Measurements from ENCODE around the gene PRXL2B.
"Not testable (repeated sequence)": the region's sequence is repeated elsewhere in the genome, so short reads cannot be mapped to it uniquely, and the experiment has no call there.

Gene PRXL2B, protein sequence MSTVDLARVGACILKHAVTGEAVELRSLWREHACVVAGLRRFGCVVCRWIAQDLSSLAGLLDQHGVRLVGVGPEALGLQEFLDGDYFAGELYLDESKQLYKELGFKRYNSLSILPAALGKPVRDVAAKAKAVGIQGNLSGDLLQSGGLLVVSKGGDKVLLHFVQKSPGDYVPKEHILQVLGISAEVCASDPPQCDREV

GRCh38 chr1:2586154-2587070 lies at the start of gene PRXL2B:
Gene PRXL2B (plus strand): TSS chr1:2586777. CDS start chr1:2586886, 109 bp downstream.
- DNase-seq (ENCODE audit: low read depth in 2 of 2), result peak; percentile 96 to 97

- DNase-seq (ENCODE audit: low read depth in 2 of 2), result no peak
Measured at GRCh38 chr1:2537784-2538115, 48.8 kb upstream of the PRXL2B start.

- DNase-seq (ENCODE audit: low read depth in 2 of 2), result no peak
Measured at GRCh38 chr1:2538376-2538775, 48.2 kb upstream of the PRXL2B start.

DNA sequence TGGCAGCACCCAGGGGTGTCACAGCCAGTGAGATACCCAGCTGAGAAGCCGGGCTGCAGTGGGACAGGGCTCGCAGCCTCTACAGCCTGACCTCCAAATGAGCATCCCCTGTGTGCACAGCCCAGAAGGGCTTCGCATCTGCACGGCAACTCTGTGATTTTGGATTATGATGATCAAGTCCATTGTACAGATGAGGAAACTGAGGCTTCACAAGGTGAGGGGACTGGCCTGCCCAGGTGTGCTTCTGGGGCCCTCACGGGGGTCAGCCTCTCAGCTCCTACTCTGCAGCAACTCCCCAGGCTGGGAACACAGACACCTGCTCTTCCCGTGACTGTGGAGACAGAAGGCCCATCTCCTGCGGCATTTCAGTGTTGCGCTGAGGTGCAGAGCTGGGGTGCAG lies 47.7 kb upstream of the PRXL2B start:
- no peak for DNase-seq (ENCODE audit: low read depth in 2 of 2)

DNA sequence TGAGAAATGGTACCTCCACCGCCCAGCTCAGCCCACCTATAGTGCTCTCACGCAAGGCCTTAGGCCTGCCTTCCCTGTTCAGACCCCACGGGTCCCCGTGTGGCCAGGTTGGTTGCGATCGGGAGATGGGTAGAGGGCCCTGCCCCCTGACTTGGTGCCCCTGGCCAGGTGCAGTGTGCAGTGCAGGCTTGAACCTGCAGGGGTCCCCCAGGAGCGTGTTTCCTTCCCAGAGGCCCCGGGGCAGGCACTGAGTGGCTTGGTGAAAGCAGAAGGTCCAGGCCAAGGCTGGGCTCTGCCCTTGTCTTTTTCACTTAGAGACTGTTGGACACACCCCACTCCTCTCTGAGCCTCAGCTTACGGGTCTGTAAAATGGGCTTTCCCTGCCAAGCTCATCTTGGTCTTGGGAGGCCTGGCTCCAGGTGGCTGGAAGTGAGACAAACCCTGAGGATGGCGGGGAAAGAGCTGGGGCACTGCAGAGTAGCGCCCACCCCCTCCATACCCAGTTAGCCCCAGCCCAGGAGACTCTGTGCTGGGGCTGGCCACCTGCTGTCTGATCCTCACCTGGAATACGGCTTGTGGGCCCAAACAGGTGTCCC lies 47.2 kb upstream of the PRXL2B start:
- no peak for DNase-seq (ENCODE audit: low read depth in 2 of 2)

DNA sequence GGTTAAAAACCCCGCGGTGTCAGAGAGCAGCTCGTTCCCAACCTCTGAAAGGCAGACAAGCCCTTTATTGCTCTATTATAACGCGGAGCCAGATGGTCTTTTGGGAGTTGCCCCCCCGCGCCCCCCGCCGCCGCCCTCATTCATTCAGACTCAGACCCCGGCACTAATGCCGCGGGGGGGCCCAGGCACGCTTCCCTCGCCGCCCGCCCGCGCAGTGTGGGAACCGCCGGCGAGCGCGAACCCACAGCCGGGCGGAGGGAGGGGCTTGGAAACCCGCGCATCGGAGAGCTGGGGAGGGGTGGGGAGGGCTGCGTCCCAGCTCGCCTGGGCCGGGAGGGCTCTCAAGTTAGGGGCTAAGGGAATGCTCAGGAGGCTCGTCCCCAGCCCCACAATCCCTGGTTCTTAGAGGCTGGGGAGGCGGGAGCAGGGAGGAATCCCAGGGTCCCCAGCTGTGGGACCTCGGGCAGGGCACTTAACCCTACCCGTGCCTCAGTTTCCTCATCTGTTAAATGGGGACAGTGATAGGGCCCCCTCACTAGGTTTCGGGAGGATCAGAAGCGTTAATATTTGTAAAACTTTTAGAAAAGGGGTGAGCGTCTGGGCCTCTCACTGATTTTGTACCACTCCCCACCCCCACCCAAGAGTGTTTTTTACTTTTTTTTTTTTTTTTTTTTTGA lies 45.6 kb upstream of the PRXL2B start:
- DNase-seq (ENCODE audit: low read depth in 2 of 2), result no peak

DNA sequence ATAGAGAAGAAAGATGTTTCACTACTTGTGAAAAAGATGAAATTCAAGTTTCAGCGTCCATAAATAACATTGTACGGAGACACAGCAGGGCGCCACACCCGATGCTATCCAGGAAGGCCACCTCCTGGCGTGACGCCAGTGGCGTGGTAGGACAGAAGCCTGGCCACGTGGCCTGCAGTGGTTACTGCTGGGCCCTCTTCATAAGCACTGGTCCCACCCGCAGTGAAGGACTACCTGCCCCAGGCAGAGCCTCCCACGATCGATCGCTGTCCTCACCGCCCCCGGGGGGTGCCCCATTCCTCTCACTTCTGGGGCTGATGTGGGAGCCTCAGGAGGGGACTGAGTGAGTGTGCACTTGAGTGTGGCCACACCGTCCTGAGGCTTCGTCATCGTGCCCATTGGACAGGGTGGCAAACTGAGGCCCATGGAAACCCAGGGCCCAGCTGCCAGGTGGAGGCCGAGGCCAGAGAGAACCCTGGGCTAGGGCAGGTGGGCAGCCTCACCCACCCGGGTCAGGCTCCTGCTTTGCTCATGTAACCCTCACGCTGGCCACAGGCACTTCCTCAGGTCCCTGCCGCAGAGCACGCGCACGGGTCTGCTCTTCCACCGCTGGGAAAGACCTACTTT lies 44.8 kb upstream of the PRXL2B start:
- no peak for DNase-seq (ENCODE audit: low read depth in 2 of 2)

DNA sequence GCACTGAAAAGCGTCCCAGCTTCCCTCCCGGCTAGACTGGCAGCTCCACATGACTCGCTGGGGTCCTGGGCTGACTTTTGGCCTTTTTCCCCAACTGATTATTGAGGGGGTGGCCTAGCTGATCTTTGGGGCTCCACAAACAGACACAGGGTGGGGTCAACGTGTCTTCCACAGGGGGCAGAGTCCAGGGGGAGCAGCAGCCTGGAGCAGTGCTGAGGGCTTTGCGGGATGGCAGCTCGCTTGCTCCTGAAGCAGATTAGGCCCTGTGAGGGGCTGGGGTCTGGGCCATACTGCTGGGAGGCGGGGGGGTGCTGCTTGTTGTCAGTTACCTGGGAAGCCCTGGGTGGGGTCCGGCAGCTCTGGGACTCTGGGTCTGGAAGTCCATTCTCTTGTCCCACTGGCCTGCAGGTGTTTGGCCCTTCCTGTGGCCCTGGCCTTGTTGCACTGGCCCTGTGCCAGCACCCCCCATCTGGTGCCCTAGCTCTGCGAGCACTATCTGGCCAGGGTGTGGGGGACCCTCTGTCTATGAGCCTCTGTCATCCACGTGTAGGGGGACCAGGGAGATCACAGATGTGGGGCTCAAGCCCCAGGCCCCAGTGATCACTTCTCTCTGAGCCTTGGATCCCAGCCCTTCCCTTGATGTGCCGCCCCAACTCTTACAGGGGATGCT lies 44.2 kb upstream of the PRXL2B start:
- DNase-seq (ENCODE audit: low read depth in 2 of 2), result no peak

DNA sequence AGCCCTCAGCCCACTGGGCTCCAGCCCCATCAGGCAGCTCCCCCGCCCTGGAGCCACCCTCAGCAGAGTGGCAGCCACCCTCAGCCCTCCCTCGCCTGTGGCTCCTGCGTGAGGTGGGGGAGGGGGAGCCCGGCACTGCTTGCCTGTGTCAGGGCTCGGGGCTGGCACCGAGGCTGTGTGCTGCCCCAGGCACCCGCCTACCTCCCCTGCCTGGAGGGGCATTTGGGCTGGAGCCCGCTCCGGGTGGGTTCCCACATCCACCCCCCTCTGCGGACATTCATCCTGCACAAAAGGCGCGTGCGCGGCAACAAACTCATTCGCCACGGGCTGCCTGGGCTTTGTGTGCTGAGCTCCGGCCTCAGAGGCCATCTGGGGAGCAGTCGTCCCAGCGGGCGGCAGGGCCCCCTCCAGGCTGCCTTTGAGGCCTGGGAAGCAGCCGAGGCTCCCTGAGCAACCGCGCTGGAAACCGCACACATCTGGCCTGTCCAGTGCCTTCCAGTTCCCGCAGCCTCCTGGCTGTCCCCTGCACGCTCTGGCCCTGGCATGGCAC lies 43.0 kb upstream of the PRXL2B start:
- no peak for DNase-seq (ENCODE audit: low read depth in 2 of 2)

- no peak for DNase-seq (ENCODE audit: low read depth in 2 of 2)
Measured at GRCh38 chr1:2544093-2544874, 42.3 kb upstream of the PRXL2B start.

DNA sequence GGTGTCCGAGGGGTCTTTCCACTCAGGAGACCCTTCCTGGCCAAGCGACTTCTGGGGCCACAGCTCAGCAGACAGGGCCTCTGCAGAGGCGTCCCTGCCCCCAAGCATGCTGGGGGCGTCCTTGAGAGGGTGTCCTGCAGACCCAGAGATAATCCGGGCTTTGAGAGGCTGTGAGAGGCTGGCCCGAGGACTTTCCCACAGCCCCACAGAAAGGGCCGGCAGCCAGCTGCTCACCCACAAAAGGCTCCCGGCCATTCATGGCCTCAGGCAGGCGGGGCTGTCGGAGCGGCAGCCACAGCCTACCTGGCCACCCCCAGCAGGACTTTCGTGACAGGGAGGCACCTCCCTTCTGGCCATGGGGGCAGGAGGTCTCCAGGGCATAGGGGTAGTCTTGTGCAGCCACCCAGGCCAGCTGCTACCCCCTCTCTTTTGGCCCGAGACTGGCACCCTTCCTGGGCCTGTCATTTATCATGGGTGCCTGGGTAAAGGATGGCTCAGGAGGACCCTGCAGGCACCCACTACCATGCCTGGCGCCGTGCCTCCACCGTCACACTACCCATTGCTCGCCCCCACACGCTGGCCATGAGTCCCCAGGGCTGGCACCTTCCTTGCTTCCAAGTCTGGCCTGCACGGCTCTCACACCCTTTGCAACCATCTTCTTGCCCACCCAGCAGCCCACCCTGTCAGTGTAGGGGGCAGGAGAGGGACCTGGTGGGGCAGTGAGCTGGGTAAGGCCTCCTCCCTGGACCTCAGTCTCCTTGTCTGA lies 41.5 kb upstream of the PRXL2B start:
- DNase-seq (ENCODE audit: low read depth in 2 of 2), result no peak

DNA sequence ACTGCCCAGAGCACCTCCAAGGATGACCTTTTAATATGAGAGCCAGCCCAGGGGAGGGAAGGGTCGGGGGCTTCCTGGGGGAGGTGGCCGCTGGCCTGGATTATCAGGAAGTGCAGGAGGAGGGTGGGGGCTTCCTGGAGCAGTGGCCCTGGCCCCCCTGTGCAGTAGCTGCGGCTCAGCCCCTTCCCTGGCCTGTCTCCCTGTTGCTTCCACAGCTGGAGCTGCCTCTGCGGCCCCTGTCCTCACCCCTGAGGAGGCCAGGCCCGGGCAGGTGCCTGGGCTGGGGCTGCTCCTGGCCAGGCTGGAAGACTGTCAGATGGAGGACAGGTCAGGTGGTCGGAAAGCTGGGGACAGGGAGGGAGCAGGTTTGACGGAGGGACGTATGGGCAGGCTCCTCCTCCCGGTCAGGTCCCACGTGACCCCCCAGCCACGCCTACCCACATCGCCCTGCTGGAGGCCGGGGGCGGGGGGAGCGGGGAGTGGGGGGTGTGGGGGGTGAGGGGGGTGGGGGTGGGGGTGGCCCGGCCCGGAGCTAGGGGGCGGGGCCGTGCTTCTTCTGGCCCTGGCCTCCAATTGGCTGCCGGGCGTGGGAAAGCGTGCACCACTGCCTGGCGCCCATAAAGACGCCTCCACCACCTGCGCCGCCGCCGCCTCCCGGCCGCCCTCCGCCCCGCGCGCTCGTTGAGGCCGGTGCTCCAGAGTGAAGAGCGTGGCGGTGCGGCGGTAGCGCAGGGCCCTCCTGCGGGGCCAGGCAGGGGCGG lies 40.6 kb upstream of the PRXL2B start:
- DNase-seq (ENCODE audit: low read depth in 2 of 2), result peak; percentile 80 to 82

DNA sequence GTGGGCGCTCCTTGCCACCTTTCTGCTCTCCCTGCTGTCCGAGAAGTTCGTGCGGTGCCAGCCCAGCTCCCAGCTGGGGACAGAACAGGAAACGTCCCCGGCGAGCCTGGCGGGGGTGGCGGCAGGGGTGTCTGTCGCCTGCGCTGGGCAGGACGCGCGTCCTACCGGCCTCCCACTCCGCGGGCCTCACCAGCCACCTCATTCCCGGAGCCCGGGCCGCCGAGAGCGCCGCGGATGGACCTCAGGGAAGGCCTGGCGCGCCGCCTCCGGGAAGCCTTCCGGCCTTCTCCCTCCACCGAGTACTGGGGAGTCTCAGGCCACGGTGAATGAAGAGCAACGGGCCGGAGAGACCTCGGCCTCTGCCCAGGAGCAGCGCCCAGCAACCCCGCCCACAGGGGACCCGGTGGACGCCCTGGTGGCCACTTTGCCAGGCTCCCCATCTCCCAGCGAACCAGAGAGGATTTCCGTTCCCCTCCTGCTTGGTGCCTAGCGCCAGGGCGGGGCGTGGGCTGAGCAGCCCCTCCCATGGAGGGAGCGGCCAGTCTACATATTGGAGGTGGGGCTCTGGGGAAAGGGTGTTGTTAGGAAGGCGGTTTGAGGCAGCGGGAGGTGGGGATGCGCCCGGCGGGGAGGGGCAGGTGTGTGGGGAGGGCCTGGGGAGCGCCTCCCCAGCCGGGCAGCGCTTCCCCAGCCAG lies 39.9 kb upstream of the PRXL2B start:
- peak; percentile 77 to 83 for DNase-seq (ENCODE audit: low read depth in 2 of 2)

DNA sequence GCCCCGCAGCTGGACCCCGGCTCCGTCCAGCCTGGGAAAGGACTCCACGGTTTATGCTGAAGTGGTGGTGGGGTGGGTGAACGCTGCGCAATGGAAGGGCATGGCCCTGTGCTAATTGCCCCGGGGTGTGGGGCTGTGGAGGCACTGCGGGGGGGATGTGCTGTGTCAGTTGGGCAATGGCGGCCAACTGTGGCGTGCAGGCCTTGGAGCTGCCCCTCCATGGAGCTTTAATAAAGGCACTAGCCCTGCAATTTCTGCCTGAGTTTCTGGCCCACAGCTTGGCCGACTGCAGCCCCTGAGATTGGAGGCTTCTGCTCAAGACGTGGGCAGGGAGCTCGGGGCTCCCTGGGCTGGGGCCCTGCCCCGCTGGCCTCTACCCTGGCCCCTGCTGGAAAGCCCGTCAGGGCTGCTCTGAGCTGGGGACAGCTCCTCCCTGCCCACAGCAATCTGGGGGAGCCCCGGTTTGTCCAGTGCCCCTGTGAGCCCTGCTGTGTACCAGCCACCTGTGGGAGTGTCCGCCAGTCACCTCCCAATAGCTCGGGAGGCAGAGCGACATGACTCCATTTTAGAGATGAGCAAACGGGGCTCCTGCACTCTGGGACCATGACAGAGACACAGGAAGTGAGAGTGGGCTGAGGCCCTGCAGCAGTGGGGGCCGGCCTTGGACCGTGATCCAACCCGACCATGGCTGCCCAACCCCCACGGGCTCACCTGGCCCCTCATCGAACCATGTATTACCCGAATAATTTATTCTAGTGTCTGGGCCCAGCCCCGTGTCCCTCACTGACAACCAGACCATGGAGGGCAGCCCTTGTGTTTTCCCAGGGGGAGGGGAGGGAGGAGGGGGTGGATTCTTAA lies 39.1 kb upstream of the PRXL2B start:
- DNase-seq (ENCODE audit: low read depth in 2 of 2), result peak; percentile 59 to 63

- peak; percentile 77 for DNase-seq (ENCODE audit: low read depth in 2 of 2)
Measured at GRCh38 chr1:2548068-2548589, 38.4 kb upstream of the PRXL2B start.

DNA sequence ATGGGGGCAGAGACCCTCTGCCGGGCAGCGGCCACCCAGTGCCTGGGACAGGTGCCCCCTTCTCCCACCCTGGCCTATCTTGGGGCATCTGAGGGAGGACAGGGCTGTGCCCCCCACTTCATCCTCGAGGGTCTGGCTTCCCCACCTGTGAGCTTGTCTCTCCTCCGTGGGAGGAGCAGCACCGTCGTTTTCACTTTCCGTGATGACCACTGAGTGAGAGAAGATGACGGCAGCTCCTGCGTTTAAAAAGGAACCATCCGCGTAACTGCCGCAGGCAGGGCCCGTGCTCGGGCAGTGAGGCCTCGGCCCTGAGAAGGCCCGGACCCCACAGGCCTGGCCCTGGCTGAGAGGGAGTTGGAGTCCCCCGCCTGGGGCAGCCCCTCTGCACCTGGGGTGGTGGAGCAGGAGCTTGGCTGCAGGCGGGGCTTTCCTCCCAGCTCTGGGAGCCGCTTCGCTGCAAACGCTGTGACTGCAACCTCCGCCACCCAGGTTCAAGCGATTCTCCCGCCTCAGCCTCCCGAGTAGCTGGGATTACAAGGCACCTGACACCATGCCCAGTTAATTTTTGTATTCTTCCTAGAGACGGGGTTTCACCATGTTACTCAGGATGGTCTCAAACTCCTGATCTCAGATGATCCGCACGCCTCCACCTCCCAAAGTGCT lies 37.1 kb upstream of the PRXL2B start:
- not testable (repeated sequence) for DNase-seq (ENCODE audit: low read depth in 2 of 2)

All from stimulated activated CD8-positive, alpha-beta memory T cell treated with anti-CD3 and anti-CD28 coated beads, Interleukin-15, amount 100 ng/mL, for 48 hours (primary cell).